H1 (cell line): ENCODE data around the gene SERINC4.

ENCODE experiments used
- CTCF ChIP-seq, 3 experiments: IDR thresholded peaks; 1 replicate in 2 of 3; 2 replicates in 1 of 3; pipeline versions ENCODE4 v1.5.1 to v1.6.1; 2011; ENCODE audit warnings: low read length in 3 of 3, mild to moderate bottlenecking in 3 of 3, inconsistent platforms in 2 of 3, low read depth in 1 of 3, moderate library complexity in 1 of 3; ENCODE audit not compliant: insufficient read depth in 1 of 3; ENCODE audit errors: control extremely low read depth in 1 of 3
- POLR2AphosphoS5 ChIP-seq: IDR thresholded peaks from 2 replicates; pipeline ENCODE4 v1.6.1; 2011; ENCODE audit warnings: low read depth, low read length

GRCh38 chr15:43763819-43764446, 36.1 kb downstream of the SERINC4 start:
- no peak for TF ChIP-seq POLR2AphosphoS5
- no peak for TF ChIP-seq CTCF (IDR thresholded peaks at IDR 0.05; ENCODE audit: control extremely low read depth in 1 of 3, insufficient read depth in 1 of 3, low read depth in 1 of 3, low read length in 3 of 3)
